ENCODE data around the gene UBE2F. TPM values are rescaled to one million over a fixed set of nuclear protein-coding genes. Genes with fewer than 3 reads are reported as not detected.

The UBE2F gene
- total RNA-seq, 1 donor from 2014 or later: 58.2 TPM

DNA sequence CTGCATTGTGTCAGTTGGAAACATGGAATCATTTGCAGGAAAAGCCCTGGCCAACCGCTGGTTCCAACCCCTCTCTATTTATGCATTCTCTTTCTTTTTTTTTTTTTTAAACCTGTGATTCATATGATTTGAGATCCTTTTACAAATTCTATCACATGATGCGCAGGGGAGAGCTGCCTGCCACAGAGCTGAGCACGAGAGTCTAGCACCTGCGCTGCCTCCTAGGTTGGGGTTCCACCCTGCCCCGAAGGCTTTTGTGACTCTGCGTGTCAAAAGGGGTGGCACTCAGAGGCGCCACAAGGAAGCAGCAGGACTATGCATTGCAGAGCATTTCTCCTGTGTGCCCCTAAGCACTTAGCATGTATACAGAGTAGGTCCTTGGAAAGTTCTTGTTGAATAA lies 116.0 kb downstream of the UBE2F start:
- ATAC-seq: no peak

DNA sequence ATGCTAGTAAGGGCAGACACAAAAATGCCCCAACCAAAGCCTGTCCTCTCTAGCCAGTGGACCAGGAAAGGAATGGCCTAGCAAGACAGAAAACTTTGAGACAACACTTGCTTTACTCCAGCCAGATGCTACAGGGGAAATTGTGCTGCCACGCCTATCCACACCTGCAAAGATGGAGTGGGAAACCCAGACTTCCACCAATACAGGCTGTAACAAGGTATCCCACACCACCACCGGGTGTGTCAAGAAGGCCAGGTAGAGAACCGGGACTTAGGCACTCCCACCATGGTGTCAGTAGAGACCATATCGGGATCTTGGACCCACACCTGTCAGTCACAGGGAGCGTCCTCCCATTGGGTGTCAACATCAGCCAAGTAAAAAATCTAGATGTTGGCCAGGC lies 117.1 kb downstream of the UBE2F start:
- no peak for ATAC-seq

DNA sequence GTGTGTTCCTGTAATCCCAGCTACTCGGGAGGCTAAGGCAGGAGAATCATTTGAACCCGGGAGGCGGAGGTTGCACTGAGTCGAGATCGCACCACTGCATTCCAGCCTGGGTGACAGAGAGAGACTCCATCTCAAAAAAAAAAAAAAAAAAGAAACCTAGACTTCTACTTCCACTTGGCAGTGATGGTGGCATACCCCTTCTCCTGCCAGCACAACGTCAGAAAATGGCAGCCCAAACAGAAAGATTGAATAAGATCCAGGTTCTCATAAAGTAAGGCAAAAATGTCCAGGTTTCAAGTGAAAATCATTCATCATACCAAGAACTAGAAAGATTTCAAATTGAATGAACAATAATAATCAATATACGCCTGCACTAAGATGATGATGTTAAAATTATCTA lies 117.9 kb downstream of the UBE2F start:
- no peak for ATAC-seq

DNA sequence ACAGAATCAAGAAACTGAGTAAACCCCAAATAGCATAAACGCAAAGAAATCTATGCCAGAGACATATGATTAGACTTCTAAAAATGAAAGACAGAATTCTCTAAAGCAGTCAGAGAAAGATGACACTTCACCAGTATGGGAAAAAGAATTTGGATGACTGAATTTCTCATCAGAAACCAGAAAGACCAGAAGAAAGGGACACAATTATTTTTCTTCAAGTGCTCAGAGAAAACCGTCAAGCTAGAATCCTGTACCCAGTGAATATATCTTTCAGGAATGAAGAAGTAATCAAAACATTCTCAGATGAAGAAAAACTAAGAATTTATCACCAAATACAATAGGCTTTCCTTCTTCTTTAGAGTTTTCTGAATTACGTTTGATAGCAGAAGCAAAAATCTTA lies 119.1 kb downstream of the UBE2F start:
- ATAC-seq: no peak

DNA sequence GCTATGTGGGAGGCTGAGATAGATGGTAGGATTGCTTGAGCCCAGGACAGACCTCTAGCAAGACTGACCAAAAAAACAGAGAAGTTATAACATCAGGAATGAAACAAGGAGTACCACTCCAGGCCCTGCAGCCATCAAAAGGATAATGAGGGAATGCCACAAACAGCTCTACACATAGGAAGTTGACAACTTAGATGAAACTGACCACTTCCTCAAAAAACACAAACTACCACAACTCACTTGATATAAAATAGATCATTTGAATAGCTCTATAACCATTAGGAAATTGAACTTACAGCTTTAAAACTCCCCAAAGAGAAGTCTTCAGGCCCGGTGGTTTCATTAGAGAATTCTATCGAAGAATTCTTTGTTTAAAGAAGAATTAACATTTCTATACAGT lies 120.4 kb downstream of the UBE2F start:
- no peak for ATAC-seq

DNA sequence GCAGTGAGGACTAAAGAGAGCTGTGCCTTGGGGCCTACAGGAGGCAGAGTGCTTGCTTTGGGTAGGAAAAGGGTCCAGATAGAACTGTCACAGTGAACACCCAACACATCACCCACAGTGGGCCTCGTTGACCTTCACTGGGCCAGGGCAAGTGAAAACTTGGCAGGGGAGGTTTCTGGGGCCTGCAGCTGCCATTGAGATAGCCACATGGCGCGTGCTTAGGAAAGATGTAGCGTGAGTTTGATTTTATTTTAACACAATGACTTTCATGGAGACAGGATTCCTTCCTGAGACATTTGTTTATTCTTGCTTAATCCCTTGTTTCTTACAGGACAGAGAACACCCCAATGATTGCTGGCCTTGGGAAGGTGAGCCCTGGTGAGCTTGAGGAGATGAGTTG lies 124.1 kb downstream of the UBE2F start:
- no peak for ATAC-seq

DNA sequence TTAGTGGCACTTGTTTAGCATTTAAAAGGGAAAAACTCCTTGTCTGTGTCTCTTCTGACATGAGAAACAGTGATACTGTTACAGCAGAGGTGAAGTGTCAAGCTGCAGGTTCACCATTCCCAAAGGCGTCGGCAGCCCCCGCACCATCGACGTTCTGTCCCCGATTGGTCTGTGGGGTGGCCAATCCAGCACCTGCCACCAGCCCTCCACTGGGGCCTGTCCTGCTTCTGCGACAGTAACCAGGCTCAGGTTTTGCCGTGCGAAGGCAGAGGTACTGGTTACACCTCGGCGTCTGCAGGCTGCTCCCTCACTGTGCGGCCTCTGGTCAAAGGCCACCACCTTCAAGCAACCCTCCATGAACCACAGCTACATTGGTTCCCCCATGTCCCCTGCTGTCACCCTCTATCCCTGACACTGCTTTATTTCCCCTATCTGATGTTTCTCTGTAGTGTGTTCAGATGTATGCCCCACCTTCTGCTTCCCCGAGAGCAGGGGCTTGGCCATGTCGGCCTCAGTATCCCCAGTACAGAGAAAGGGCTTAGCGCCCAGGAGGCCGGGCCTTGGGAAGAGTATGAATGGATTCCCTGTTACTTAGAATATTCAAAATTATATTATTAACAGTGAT lies 124.7 kb downstream of the UBE2F start:
- ATAC-seq: no peak

Other genes starting within 250 kb of the UBE2F start
- gene RBM44, start 168.2 kb upstream of the UBE2F start, total RNA-seq: 0.36 TPM
- gene RAMP1, start 107.4 kb upstream of the UBE2F start, total RNA-seq: 2.2 TPM
- gene SCLY, start 94.0 kb downstream of the UBE2F start, total RNA-seq: 8.9 TPM
- 0.40 TPM for gene ESPNL, start 133.3 kb downstream of the UBE2F start, total RNA-seq
- 0.08 TPM for gene KLHL30, start 171.7 kb downstream of the UBE2F start, total RNA-seq
- 0.44 TPM for gene ERFE, start 192.0 kb downstream of the UBE2F start, total RNA-seq
- 29.5 TPM for gene ILKAP, start 236.7 kb downstream of the UBE2F start, total RNA-seq